Muscle layer of colon (tissue), 2 donors: ENCODE results near the gene RIMBP3C.
"Not testable (repeated sequence)": the region's sequence is repeated elsewhere in the genome, so short reads cannot be mapped to it uniquely, and the experiment has no call there.

ENCODE experiments used
- H3K27ac ChIP-seq: one replicate; pipeline ENCODE4 v1.7.0; 2013; ENCODE audit warnings: low read depth, mild to moderate bottlenecking, low read length, moderate library complexity
- H3K27me3 ChIP-seq, 2 donors: one replicate each; pipeline ENCODE4 v1.7.0; 2013; ENCODE audit warnings: low read length in 2 of 2, mild to moderate bottlenecking in 2 of 2; ENCODE audit not compliant: insufficient read depth in 2 of 2, control insufficient read depth in 1 of 2
- H3K36me3 ChIP-seq: one replicate; pipeline ENCODE4 v1.7.0; 2013; ENCODE audit warnings: mild to moderate bottlenecking, low read length; ENCODE audit not compliant: insufficient read depth
- H3K4me1 ChIP-seq: one replicate; pipeline ENCODE4 v1.7.0; 2013; ENCODE audit warnings: mild to moderate bottlenecking, low read length; ENCODE audit not compliant: insufficient read depth
- H3K4me3 ChIP-seq, 2 donors: one replicate each; pipeline ENCODE4 v1.7.0; 2013; ENCODE audit warnings: low read length in 2 of 2, low read depth in 1 of 2, mild to moderate bottlenecking in 1 of 2, moderate library complexity in 1 of 2
- H3K9ac ChIP-seq: one replicate; pipeline ENCODE4 v1.7.0; 2013; ENCODE audit warnings: low read length
- H3K9me3 ChIP-seq: one replicate; pipeline ENCODE4 v1.7.0; 2013; ENCODE audit warnings: mild to moderate bottlenecking, low read length
- donor health status: abdominal sarcoma.
- donor health status: Adenocarcinoma of cecum.

Gene RIMBP3C

GRCh38 chr22:21589396-21589795 is 38.1 kb upstream of the RIMBP3C start:
- Histone ChIP-seq H3K36me3 (peaks cover 20% of the 10 kb centered on the region), H3K9ac (no peak overlapping the region), H3K27ac (no peak overlapping the region), H3K4me3 (no peak overlapping the region), H3K4me1 (peaks cover 24% of the 10 kb centered on the region), H3K27me3 (no peaks in the 10 kb centered on the region), H3K9me3 (no peaks in the 10 kb centered on the region)

GRCh38 chr22:21587803-21588611 is 36.7 kb upstream of the RIMBP3C start:
- Histone ChIP-seq H3K36me3 (peaks cover 6% of the 10 kb centered on the region), H3K4me3 (no peak overlapping the region), H3K27ac (no peak overlapping the region), H3K4me1 (peaks cover 30% of the 10 kb centered on the region), H3K9me3 (no peaks in the 10 kb centered on the region), H3K9ac (no peak overlapping the region), H3K27me3 (no peaks in the 10 kb centered on the region)

GRCh38 chr22:21585389-21585788 is 34.1 kb upstream of the RIMBP3C start:
- Histone ChIP-seq H3K4me1 (peaks cover 24% of the 10 kb centered on the region), H3K9me3 (no peaks in the 10 kb centered on the region), H3K9ac (no peak overlapping the region), H3K36me3 (no peaks in the 10 kb centered on the region), H3K27ac (no peak overlapping the region), H3K4me3 (no peak overlapping the region), H3K27me3 (no peaks in the 10 kb centered on the region)

- Histone ChIP-seq H3K27ac (no peak overlapping the region), H3K4me1 (peaks cover 22% of the 10 kb centered on the region), H3K9ac (no peak overlapping the region), H3K36me3 (no peaks in the 10 kb centered on the region), H3K4me3 (no peak overlapping the region), H3K9me3 (no peaks in the 10 kb centered on the region), H3K27me3 (no peaks in the 10 kb centered on the region)
These were observed 31.8 kb upstream of the RIMBP3C start for GRCh38 chr22:21582801-21583740.

GRCh38 chr22:21581009-21581713 is 29.9 kb upstream of the RIMBP3C start:
- H3K9me3 ChIP-seq, H3K9ac ChIP-seq, H3K36me3 ChIP-seq, H3K27ac ChIP-seq, H3K27me3 ChIP-seq, H3K4me3 ChIP-seq: not testable (repeated sequence)
- H3K4me1 ChIP-seq = peaks cover 21% of the 10 kb centered on the region

- H3K27me3 ChIP-seq, H3K36me3 ChIP-seq, H3K4me3 ChIP-seq, H3K27ac ChIP-seq, H3K9ac ChIP-seq, H3K9me3 ChIP-seq: not testable (repeated sequence)
- peaks cover 21% of the 10 kb centered on the region for H3K4me1 ChIP-seq
These were observed 29.4 kb upstream of the RIMBP3C start for GRCh38 chr22:21580623-21581007.

- peaks cover 21% of the 10 kb centered on the region for H3K4me1 ChIP-seq
- no peak overlapping the region for H3K9ac ChIP-seq
- no peaks in the 10 kb centered on the region for H3K36me3 ChIP-seq
These were observed 28.2 kb upstream of the RIMBP3C start for GRCh38 chr22:21579474-21579851.

GRCh38 chr22:21573750-21574494 is 22.7 kb upstream of the RIMBP3C start:
- Histone ChIP-seq H3K27me3 (no peaks in the 10 kb centered on the region), H3K4me1 (peaks cover 45% of the 10 kb centered on the region), H3K27ac (no peak overlapping the region), H3K4me3 (no peak overlapping the region), H3K9me3 (no peaks in the 10 kb centered on the region), H3K36me3 (peaks cover 5% of the 10 kb centered on the region), H3K9ac (no peak overlapping the region)

More at GRCh38 chr22:21579474-21579851, 28.2 kb upstream of the RIMBP3C start:
- Histone ChIP-seq H3K9me3 (no peaks in the 10 kb centered on the region), H3K4me3 (no peak overlapping the region), H3K27me3 (no peaks in the 10 kb centered on the region), H3K27ac (no peak overlapping the region)

- no peak overlapping the region for H3K9ac ChIP-seq
- H3K4me1 ChIP-seq = peaks cover 51% of the 10 kb centered on the region
- no peak overlapping the region for H3K27ac ChIP-seq
- H3K4me3 ChIP-seq = no peak overlapping the region
- no peaks in the 10 kb centered on the region for H3K27me3 ChIP-seq
- peaks cover 5% of the 10 kb centered on the region for H3K36me3 ChIP-seq
- no peaks in the 10 kb centered on the region for H3K9me3 ChIP-seq
These were observed 22.1 kb upstream of the RIMBP3C start for GRCh38 chr22:21573293-21573734.

GRCh38 chr22:21571679-21572078 is 20.4 kb upstream of the RIMBP3C start:
- H3K36me3 ChIP-seq = peaks cover 5% of the 10 kb centered on the region
- H3K27ac ChIP-seq = no peak overlapping the region
- no peaks in the 10 kb centered on the region for H3K27me3 ChIP-seq
- no peak overlapping the region for H3K9ac ChIP-seq
- no peaks in the 10 kb centered on the region for H3K9me3 ChIP-seq
- peaks cover 44% of the 10 kb centered on the region for H3K4me1 ChIP-seq
- no peak overlapping the region for H3K4me3 ChIP-seq
